WTC11 (cell line): ENCODE data around the gene NFIC. TPM values are rescaled to one million over a fixed set of nuclear protein-coding genes. Genes with fewer than 3 reads are reported as not detected.

Experiments
- ATAC-seq: fragments of 200-7000 bp; cut with Tn5 transposase; 2 replicates; pipeline ENCODE4 v1.10.0; 2021; ENCODE audit warnings: mild to moderate bottlenecking, moderate library complexity
- CTCF ChIA-PET: fragments of 300-600 bp; sonication (Branson Sonifier 250); formaldehyde crosslinking; loops from one replicate; lab custom pipeline; 2021; ENCODE audit warnings: antibody characterized with exemption; lab: Charles Lee
- POLR2A ChIA-PET: fragments of 350-600 bp; sonication (Branson Sonifier 250); formaldehyde crosslinking; loops from one replicate; lab custom pipeline; 2021; ENCODE audit warnings: antibody characterized with exemption; lab: Charles Lee
- DNase-seq: peaks from one replicate; pipeline ENCODE4 v3.0.0; 2021; ENCODE audit warnings: low spot score
- H3K27ac Mint-ChIP-seq: 2 replicates; pipeline ENCODE4 v1.8.0; 2021; ENCODE audit warnings: mixed read lengths
- H3K27me3 Mint-ChIP-seq: 2 replicates; pipeline ENCODE4 v1.8.0; 2021; ENCODE audit warnings: low read depth, mild to moderate bottlenecking, moderate library complexity, mixed read lengths
- H3K36me3 Mint-ChIP-seq: 2 replicates; pipeline ENCODE4 v1.8.0; 2021; ENCODE audit warnings: mixed read lengths
- H3K4me1 Mint-ChIP-seq: 2 replicates; pipeline ENCODE4 v1.8.0; 2022; ENCODE audit warnings: mixed read lengths
- H3K4me3 Mint-ChIP-seq: 2 replicates; pipeline ENCODE4 v1.8.0; 2021; ENCODE audit warnings: mild to moderate bottlenecking, moderate library complexity, mixed read lengths
- H3K9me3 Mint-ChIP-seq: 2 replicates; pipeline ENCODE4 v1.8.0; 2021; ENCODE audit warnings: mixed read lengths
- ETV6 ChIP-seq: sonication (generic); formaldehyde crosslinking; IDR thresholded peaks from 2 replicates; pipeline ENCODE4 v1.8.1; 2022; ENCODE audit warnings: mild to moderate bottlenecking, missing genetic modification reagents
- FOXP1 ChIP-seq: sonication (generic); formaldehyde crosslinking; IDR thresholded peaks from 2 replicates; pipeline ENCODE4 v1.8.0; 2022; ENCODE audit warnings: missing genetic modification reagents, mild to moderate bottlenecking, moderate library complexity, borderline replicate concordance
- GABPB1 ChIP-seq: sonication (generic); formaldehyde crosslinking; IDR thresholded peaks from 2 replicates; pipeline ENCODE4 v1.8.1; 2023; ENCODE audit warnings: mild to moderate bottlenecking, missing genetic modification reagents
- JAZF1 ChIP-seq: fragments of 250-450 bp; sonication (Bioruptor Pico); IDR thresholded peaks from 2 replicates; pipeline ENCODE4 v1.9.0; 2021; ENCODE audit warnings: moderate library complexity, mild to moderate bottlenecking, inconsistent platforms
- KAT7 ChIP-seq: sonication (generic); formaldehyde crosslinking; IDR thresholded peaks from 2 replicates; pipeline ENCODE4 v1.8.1; 2023; ENCODE audit warnings: missing genetic modification reagents, mild to moderate bottlenecking, borderline replicate concordance
- NR1H2 ChIP-seq: sonication (generic); formaldehyde crosslinking; IDR thresholded peaks from 2 replicates; pipeline ENCODE4 v1.9.0; 2021; ENCODE audit warnings: mild to moderate bottlenecking, moderate library complexity, missing genetic modification reagents
- PRRX2 ChIP-seq: fragments of 250-450 bp; sonication (Bioruptor Pico); IDR thresholded peaks from 2 replicates; pipeline ENCODE4 v1.8.0; 2021; ENCODE audit warnings: mild to moderate bottlenecking
- RELA ChIP-seq: sonication (generic); formaldehyde crosslinking; IDR thresholded peaks from 2 replicates; pipeline ENCODE4 v1.8.1; 2022; ENCODE audit warnings: missing genetic modification reagents, mild to moderate bottlenecking, borderline replicate concordance
- SMAD4 ChIP-seq: sonication (generic); formaldehyde crosslinking; IDR thresholded peaks from 2 replicates; pipeline ENCODE4 v1.8.0; 2022; ENCODE audit warnings: mild to moderate bottlenecking, missing genetic modification reagents
- ZBTB21 ChIP-seq: sonication (generic); formaldehyde crosslinking; IDR thresholded peaks from 2 replicates; pipeline ENCODE4 v1.8.1; 2023; ENCODE audit warnings: mild to moderate bottlenecking, missing genetic modification reagents, borderline replicate concordance
- ZNF121 ChIP-seq: sonication (generic); formaldehyde crosslinking; IDR thresholded peaks from 2 replicates; pipeline ENCODE4 v1.8.0; 2023; ENCODE audit warnings: missing genetic modification reagents
- total RNA-seq: library from RNA; stranded (reverse); gene quantifications from 3 replicates; pipeline ENCODE4 v1.2.3, GENCODE V29; 2021
- TF ChIP-seq, protein P1 (sequence below): fragments of 250-450 bp; sonication (Bioruptor Pico); IDR thresholded peaks from 2 replicates; pipeline ENCODE4 v1.9.0; 2021; ENCODE audit warnings: moderate library complexity, mild to moderate bottlenecking, inconsistent platforms, borderline replicate concordance
- TF ChIP-seq, protein P2 (sequence below): fragments of 250-450 bp; sonication (Bioruptor Pico); IDR thresholded peaks from 2 replicates; pipeline ENCODE4 v2.1.2; 2022; ENCODE audit warnings: mild to moderate bottlenecking, moderate library complexity
- TF ChIP-seq, protein P3 (sequence below): sonication (generic); formaldehyde crosslinking; IDR thresholded peaks from 2 replicates; pipeline ENCODE4 v1.8.1; 2022; ENCODE audit warnings: low read depth, missing genetic modification reagents, borderline replicate concordance
- TF ChIP-seq, protein P4 (sequence below): sonication (generic); formaldehyde crosslinking; conservative IDR thresholded peaks from 2 replicates; pipeline ENCODE4 v1.8.1; 2023; ENCODE audit warnings: mild to moderate bottlenecking, low read depth, missing genetic modification reagents, moderate library complexity
- TF ChIP-seq, protein P5 (sequence below): fragments of 250-450 bp; sonication (Bioruptor Pico); conservative IDR thresholded peaks from 2 replicates; pipeline ENCODE4 v1.9.0; 2021; ENCODE audit warnings: mild to moderate bottlenecking
- TF ChIP-seq, protein P6 (sequence below): sonication (generic); formaldehyde crosslinking; IDR thresholded peaks from 2 replicates; pipeline ENCODE4 v1.8.1; 2023; ENCODE audit warnings: mild to moderate bottlenecking, missing genetic modification reagents, moderate library complexity

NFIC gene
- total RNA-seq, 1 experiment from 2014 or later, result 3.5 TPM

DNA sequence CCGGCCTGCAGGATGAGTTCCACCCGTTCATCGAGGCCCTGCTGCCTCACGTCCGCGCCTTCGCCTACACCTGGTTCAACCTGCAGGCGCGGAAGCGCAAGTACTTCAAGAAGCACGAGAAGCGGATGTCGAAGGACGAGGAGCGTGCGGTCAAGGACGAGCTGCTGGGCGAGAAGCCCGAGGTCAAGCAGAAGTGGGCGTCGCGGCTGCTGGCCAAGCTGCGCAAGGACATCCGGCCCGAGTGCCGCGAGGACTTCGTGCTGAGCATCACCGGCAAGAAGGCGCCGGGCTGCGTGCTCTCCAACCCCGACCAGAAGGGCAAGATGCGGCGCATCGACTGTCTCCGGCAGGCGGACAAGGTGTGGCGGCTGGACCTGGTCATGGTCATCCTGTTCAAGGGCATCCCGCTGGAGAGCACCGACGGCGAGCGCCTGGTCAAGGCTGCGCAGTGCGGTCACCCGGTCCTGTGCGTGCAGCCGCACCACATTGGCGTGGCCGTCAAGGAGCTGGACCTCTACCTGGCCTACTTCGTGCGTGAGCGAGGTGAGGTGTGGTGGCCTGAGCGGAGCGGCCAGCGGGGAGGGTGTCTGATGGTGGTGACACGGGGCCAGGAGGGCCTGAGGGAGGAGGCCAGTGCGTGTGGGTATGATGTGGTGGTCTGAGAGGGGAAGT lies 15.5 kb downstream of the NFIC start:
- ATAC-seq (no peak), DNase-seq (no peak)
- H3K4me3 Mint-ChIP-seq, result no peak overlapping the region
- H3K27me3 Mint-ChIP-seq, result peaks cover 2% of the 10 kb centered on the region; the same call in 1 of the 2 replicates
- TF ChIP-seq SMAD4 (CRISPR knock-in tag) (no peak), ETV6 (CRISPR knock-in tag) (no peak), RELA (CRISPR knock-in tag) (no peak), PRRX2 (CRISPR knock-in tag) (no peak), NR1H2 (CRISPR knock-in tag) (no peak), GABPB1 (no peak), KAT7 (CRISPR knock-in tag) (no peak), FOXP1 (CRISPR knock-in tag) (no peak), JAZF1 (CRISPR knock-in tag) (no peak), ZNF121 (CRISPR knock-in tag) (no peak), ZBTB21 (CRISPR knock-in tag) (no peak)
- TF ChIP-seq, protein P1, sequence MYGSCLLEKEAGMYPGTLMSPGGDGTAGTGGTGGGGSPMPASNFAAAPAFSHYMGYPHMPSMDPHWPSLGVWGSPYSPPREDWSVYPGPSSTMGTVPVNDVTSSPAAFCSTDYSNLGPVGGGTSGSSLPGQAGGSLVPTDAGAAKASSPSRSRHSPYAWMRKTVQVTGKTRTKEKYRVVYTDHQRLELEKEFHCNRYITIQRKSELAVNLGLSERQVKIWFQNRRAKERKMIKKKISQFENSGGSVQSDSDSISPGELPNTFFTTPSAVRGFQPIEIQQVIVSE (CRISPR knock-in tag), result no peak
- TF ChIP-seq, protein P2, sequence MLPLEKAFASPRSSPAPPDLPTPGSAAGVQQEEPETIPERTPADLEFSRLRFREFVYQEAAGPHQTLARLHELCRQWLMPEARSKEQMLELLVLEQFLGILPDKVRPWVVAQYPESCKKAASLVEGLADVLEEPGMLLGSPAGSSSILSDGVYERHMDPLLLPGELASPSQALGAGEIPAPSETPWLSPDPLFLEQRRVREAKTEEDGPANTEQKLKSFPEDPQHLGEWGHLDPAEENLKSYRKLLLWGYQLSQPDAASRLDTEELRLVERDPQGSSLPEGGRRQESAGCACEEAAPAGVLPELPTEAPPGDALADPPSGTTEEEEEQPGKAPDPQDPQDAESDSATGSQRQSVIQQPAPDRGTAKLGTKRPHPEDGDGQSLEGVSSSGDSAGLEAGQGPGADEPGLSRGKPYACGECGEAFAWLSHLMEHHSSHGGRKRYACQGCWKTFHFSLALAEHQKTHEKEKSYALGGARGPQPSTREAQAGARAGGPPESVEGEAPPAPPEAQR (CRISPR knock-in tag), result no peak
- TF ChIP-seq, protein P3, sequence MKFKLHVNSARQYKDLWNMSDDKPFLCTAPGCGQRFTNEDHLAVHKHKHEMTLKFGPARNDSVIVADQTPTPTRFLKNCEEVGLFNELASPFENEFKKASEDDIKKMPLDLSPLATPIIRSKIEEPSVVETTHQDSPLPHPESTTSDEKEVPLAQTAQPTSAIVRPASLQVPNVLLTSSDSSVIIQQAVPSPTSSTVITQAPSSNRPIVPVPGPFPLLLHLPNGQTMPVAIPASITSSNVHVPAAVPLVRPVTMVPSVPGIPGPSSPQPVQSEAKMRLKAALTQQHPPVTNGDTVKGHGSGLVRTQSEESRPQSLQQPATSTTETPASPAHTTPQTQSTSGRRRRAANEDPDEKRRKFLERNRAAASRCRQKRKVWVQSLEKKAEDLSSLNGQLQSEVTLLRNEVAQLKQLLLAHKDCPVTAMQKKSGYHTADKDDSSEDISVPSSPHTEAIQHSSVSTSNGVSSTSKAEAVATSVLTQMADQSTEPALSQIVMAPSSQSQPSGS (CRISPR knock-in tag), result no peak
- TF ChIP-seq, protein P4, sequence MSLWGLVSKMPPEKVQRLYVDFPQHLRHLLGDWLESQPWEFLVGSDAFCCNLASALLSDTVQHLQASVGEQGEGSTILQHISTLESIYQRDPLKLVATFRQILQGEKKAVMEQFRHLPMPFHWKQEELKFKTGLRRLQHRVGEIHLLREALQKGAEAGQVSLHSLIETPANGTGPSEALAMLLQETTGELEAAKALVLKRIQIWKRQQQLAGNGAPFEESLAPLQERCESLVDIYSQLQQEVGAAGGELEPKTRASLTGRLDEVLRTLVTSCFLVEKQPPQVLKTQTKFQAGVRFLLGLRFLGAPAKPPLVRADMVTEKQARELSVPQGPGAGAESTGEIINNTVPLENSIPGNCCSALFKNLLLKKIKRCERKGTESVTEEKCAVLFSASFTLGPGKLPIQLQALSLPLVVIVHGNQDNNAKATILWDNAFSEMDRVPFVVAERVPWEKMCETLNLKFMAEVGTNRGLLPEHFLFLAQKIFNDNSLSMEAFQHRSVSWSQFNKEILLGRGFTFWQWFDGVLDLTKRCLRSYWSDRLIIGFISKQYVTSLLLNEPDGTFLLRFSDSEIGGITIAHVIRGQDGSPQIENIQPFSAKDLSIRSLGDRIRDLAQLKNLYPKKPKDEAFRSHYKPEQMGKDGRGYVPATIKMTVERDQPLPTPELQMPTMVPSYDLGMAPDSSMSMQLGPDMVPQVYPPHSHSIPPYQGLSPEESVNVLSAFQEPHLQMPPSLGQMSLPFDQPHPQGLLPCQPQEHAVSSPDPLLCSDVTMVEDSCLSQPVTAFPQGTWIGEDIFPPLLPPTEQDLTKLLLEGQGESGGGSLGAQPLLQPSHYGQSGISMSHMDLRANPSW (CRISPR knock-in tag), result no peak
- TF ChIP-seq, protein P5, sequence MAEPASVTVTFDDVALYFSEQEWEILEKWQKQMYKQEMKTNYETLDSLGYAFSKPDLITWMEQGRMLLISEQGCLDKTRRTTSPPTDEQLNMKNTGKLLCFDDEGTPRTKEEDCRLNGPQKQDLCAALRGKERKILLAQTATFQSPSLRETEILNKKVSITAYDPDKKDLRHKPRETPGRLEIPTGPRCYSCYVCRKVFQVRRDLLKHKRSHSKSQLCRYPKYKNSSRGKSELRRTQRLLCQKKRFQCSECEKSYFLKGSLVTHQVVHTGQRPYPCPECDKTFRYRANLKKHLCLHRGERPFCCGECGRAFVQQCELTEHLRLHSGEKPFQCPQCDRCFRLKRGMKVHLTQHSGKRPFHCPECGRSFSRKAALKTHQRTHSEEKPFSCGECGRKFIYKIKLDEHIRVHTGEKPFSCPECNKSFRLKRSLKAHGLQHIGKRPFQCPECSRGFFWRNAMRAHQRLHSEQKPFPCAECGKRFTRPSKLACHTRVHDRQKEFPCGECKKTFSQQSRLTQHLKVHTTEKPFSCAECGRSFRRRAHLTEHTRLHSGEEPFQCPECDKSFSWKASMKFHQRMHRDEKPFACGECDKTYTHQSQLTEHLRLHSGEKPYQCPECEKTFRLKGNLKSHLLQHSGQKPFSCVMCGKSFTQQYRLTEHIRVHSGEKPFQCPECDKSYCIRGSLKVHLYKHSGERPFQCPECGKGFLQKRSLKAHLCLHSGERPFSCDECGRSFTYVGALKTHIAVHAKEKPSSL (CRISPR knock-in tag), result no peak
- TF ChIP-seq, protein P6, sequence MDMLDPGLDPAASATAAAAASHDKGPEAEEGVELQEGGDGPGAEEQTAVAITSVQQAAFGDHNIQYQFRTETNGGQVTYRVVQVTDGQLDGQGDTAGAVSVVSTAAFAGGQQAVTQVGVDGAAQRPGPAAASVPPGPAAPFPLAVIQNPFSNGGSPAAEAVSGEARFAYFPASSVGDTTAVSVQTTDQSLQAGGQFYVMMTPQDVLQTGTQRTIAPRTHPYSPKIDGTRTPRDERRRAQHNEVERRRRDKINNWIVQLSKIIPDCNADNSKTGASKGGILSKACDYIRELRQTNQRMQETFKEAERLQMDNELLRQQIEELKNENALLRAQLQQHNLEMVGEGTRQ (CRISPR knock-in tag), result no peak
- CTCF ChIA-PET, result no interaction called here
- POLR2A ChIA-PET, result interaction anchor here (0.6 kb wide), 1 partner anchor 76 kb away, joined by 6 read pairs; no protein-coding TSS in a partner anchor
- no peaks in the 10 kb centered on the region for H3K36me3 Mint-ChIP-seq
- H3K9me3 Mint-ChIP-seq, result no peaks in the 10 kb centered on the region
- peaks cover 6% of the 10 kb centered on the region; the same call in 1 of the 2 replicates for H3K4me1 Mint-ChIP-seq
- H3K27ac Mint-ChIP-seq, result no peak overlapping the region
